Stimulated activated CD4-positive, alpha-beta T cell treated with anti-CD3 and anti-CD28 coated beads, Interleukin-12 subunit alpha, Interleukin-12 subunit beta, amount 100 ng/mL, for 48 hours (primary cell): ENCODE measurements around the gene ZMYND12.
"Not testable (repeated sequence)": the region's sequence is repeated elsewhere in the genome, so short reads cannot be mapped to it uniquely, and the experiment has no call there.

Experiments used
- DNase-seq, 3 donors: peaks; one replicate each; pipeline ENCODE4 v3.0.0-alpha.2; 2020; ENCODE audit warnings: low read depth in 2 of 3, low spot score in 1 of 3

ZMYND12 gene

GRCh38 chr1:42456010-42456753 is at the start of gene ZMYND12, which contains the start of gene PPCS:
TSS of gene ZMYND12 (minus strand) at chr1:42456022. CDS start at chr1:42455997, 25 bp downstream.
TSS of gene PPCS (plus strand) at chr1:42456543. CDS start at chr1:42456566, 23 bp downstream.
- peak; percentile 86 to 92 (median 89) for DNase-seq

GRCh38 chr1:42504535-42505128 is 48.8 kb upstream of the ZMYND12 start:
- no peak for DNase-seq

- DNase-seq: not testable (repeated sequence)
Measured at GRCh38 chr1:42502031-42502430, 46.2 kb upstream of the ZMYND12 start.

- DNase-seq: no peak
Measured at GRCh38 chr1:42490237-42490636, 34.4 kb upstream of the ZMYND12 start.

- DNase-seq: no peak
Measured at GRCh38 chr1:42484382-42484781, 28.6 kb upstream of the ZMYND12 start.

GRCh38 chr1:42482635-42483153 is 26.9 kb upstream of the ZMYND12 start:
- no peak for DNase-seq

GRCh38 chr1:42480921-42481320 is 25.1 kb upstream of the ZMYND12 start:
- no peak for DNase-seq

- DNase-seq: no peak
Measured at GRCh38 chr1:42479621-42480020, 23.8 kb upstream of the ZMYND12 start.

- DNase-seq: no peak
Measured at GRCh38 chr1:42477775-42478174, 22.0 kb upstream of the ZMYND12 start.

- DNase-seq: not testable (repeated sequence)
Measured at GRCh38 chr1:42477354-42477753, 21.5 kb upstream of the ZMYND12 start.

- DNase-seq: no peak
Measured at GRCh38 chr1:42476605-42477004, 20.8 kb upstream of the ZMYND12 start.

GRCh38 chr1:42469727-42470126 is 13.9 kb upstream of the ZMYND12 start:
- DNase-seq: no peak

- no peak for DNase-seq
Measured at GRCh38 chr1:42466030-42466429, 10.2 kb upstream of the ZMYND12 start.

GRCh38 chr1:42463921-42464320 is 8.1 kb upstream of the ZMYND12 start:
- no peak for DNase-seq

- peak; percentile 88 to 95 (median 92) for DNase-seq
Measured at GRCh38 chr1:42462828-42463763, 7.3 kb upstream of the ZMYND12 start, which contains the start of gene CCDC30. TSS of gene CCDC30 (plus strand) at chr1:42463286. CDS start at chr1:42480552, 17,266 bp downstream.

GRCh38 chr1:42461196-42461595 is 5.4 kb upstream of the ZMYND12 start:
- DNase-seq: no peak

GRCh38 chr1:42456754-42457089 is 900 bp upstream of the ZMYND12 start:
- DNase-seq: peak; percentile 31 to 43 (median 34)

- no peak for DNase-seq
Measured at GRCh38 chr1:42454403-42454802, 1.4 kb downstream of the ZMYND12 start.

GRCh38 chr1:42453386-42453785 is 2.4 kb downstream of the ZMYND12 start:
- no peak for DNase-seq

- no peak for DNase-seq
Measured at GRCh38 chr1:42450061-42450460, 5.8 kb downstream of the ZMYND12 start.

- DNase-seq: no peak
Measured at GRCh38 chr1:42449256-42449655, 6.6 kb downstream of the ZMYND12 start.
